SK-N-SH (cell line): Measurements from ENCODE around the gene SLC2A13. TPM values are rescaled to one million over a fixed set of nuclear protein-coding genes. Genes with fewer than 3 reads are reported as not detected.
A peak's percentile ranks its signal among the peaks of the same experiment; 100 is the strongest.

ENCODE experiments used
- CTCF ChIA-PET: fragments of 300-600, 350-600 bp; formaldehyde crosslinking; extraction: SDS; loops from one replicate; lab custom pipeline; 2021; lab: Yijun Ruan, JAX
- POLR2A ChIA-PET: fragments of 350-600 bp; sonication (Branson Sonifier 250); formaldehyde crosslinking; extraction: SDS; loops from one replicate; lab custom pipeline; 2020; ENCODE audit warnings: antibody characterized with exemption, inconsistent platforms; lab: Yijun Ruan, JAX
- DNase-seq: peaks from one replicate; pipeline ENCODE4 v3.0.0; 2012
- H2AFZ ChIP-seq: fragments of 200-600 bp; sonication (generic); 2 replicates; pipeline ENCODE4 v1.8.1; 2016; ENCODE audit warnings: antibody characterized with exemption, mild to moderate bottlenecking, low read depth
- H3F3A ChIP-seq: fragments of 200-600 bp; sonication (generic); replicated peaks from 2 replicates; pipeline ENCODE3; 2016; ENCODE audit warnings: antibody characterized with exemption, mild to moderate bottlenecking; ENCODE audit not compliant: insufficient read depth
- H3K27ac ChIP-seq, 2 experiments: fragments of 200-500 bp in 1 of 2; fragments of 200-600 bp in 1 of 2; sonication (Bioruptor generic) in 1 of 2; sonication (generic), shearing (Covaris generic) in 1 of 2; 2 replicates each; pipeline versions ENCODE4 v1.5.1 to v1.6.1; 2014 to 2016; ENCODE audit warnings: low read depth in 2 of 2, inconsistent platforms in 1 of 2, low read length in 1 of 2, mild to moderate bottlenecking in 1 of 2, mixed read lengths in 1 of 2
- H3K27me3 ChIP-seq: fragments of 200-600 bp; sonication (generic), shearing (Covaris generic); 2 replicates; pipeline ENCODE4 v1.6.1; 2016; ENCODE audit warnings: mixed run types; ENCODE audit not compliant: insufficient read depth
- H3K36me3 ChIP-seq, 2 experiments: fragments of 200-500 bp in 1 of 2; fragments of 200-600 bp in 1 of 2; sonication (Bioruptor generic) in 1 of 2; sonication (generic) in 1 of 2; replicated peaks in 1 of 2; 2 replicates each; pipeline versions ENCODE3 to v1.5.1; 2014 to 2016; ENCODE audit warnings: low read length in 1 of 2, mild to moderate bottlenecking in 1 of 2; ENCODE audit not compliant: insufficient read depth in 2 of 2, control insufficient read depth in 1 of 2
- H3K4me1 ChIP-seq, 2 experiments: fragments of 200-500 bp in 1 of 2; fragments of 200-600 bp in 1 of 2; sonication (Bioruptor generic) in 1 of 2; sonication (generic), shearing (Covaris generic) in 1 of 2; 2 replicates each; pipeline versions ENCODE4 v1.5.1 to v1.6.1; 2014 to 2016; ENCODE audit warnings: low read depth in 1 of 2, low read length in 1 of 2, mixed run types in 1 of 2; ENCODE audit not compliant: insufficient read depth in 2 of 2, control insufficient read depth in 1 of 2
- H3K4me2 ChIP-seq: fragments of 200-600 bp; sonication (generic), shearing (Covaris generic); 2 replicates; pipeline ENCODE4 v1.6.1; 2017; ENCODE audit warnings: mixed run types
- H3K4me3 ChIP-seq, 2 experiments: fragments of 200-500 bp in 1 of 2; fragments of 200-600 bp in 1 of 2; sonication (Bioruptor generic) in 1 of 2; sonication (generic), shearing (Covaris generic) in 1 of 2; 2 replicates each; pipeline versions ENCODE4 v1.5.1 to v1.8.1; 2014 to 2016; ENCODE audit warnings: low read depth in 2 of 2, inconsistent platforms in 1 of 2, low read length in 1 of 2, mild to moderate bottlenecking in 1 of 2, mixed read lengths in 1 of 2, moderate library complexity in 1 of 2
- H3K79me2 ChIP-seq: fragments of 200-600 bp; sonication (generic); 2 replicates; pipeline ENCODE4 v1.8.1; 2017; ENCODE audit warnings: mild to moderate bottlenecking; ENCODE audit not compliant: insufficient read depth
- H3K9ac ChIP-seq: fragments of 200-600 bp; sonication (generic); 2 replicates; pipeline ENCODE4 v1.6.1; 2017; ENCODE audit warnings: mixed run types
- H3K9me2 ChIP-seq: fragments of 200-600 bp; sonication (generic); 2 replicates; pipeline ENCODE4 v1.6.1; 2017; ENCODE audit warnings: mixed run types
- H3K9me3 ChIP-seq: fragments of 200-600 bp; sonication (generic); 2 replicates; pipeline ENCODE4 v1.6.1; 2017; ENCODE audit warnings: mixed run types, mild to moderate bottlenecking, moderate library complexity
- H4K20me1 ChIP-seq: fragments of 200-600 bp; sonication (generic); 2 replicates; pipeline ENCODE4 v1.6.1; 2017; ENCODE audit warnings: mild to moderate bottlenecking, mixed run types; ENCODE audit not compliant: insufficient read depth
- CHD2 ChIP-seq: fragments of 150-350 bp; IDR thresholded peaks from 2 replicates; pipeline ENCODE4 v1.6.1; 2018; ENCODE audit warnings: low read length; ENCODE audit not compliant: partially characterized antibody
- ELF1 ChIP-seq: IDR thresholded peaks from 2 replicates; pipeline ENCODE4 v1.4.0; 2012
- EP300 ChIP-seq, 2 experiments: IDR thresholded peaks; 2 replicates each; pipeline versions ENCODE4 v1.4.0 to v1.6.1; 2012; ENCODE audit warnings: borderline replicate concordance in 1 of 2, low read depth in 1 of 2, low read length in 1 of 2
- EZH2phosphoT487 ChIP-seq: fragments of 200-600 bp; sonication (generic); IDR thresholded peaks from 2 replicates; pipeline ENCODE4 v1.6.1; 2017; ENCODE audit warnings: low read depth, mixed run types, mild to moderate bottlenecking, antibody characterized with exemption, moderate library complexity, borderline replicate concordance
- FOSL2 ChIP-seq: IDR thresholded peaks from 2 replicates; pipeline ENCODE4 v1.4.0; 2012; ENCODE audit warnings: low read depth, mild to moderate bottlenecking, moderate library complexity, borderline replicate concordance
- FOXJ3 ChIP-seq: sonication (generic); formaldehyde crosslinking; IDR thresholded peaks from 2 replicates; pipeline ENCODE4 v1.5.1; 2020; ENCODE audit warnings: mild to moderate bottlenecking, missing genetic modification reagents
- FOXM1 ChIP-seq: IDR thresholded peaks from 2 replicates; pipeline ENCODE4 v1.4.0; 2012; ENCODE audit warnings: low read depth, mild to moderate bottlenecking
- GABPA ChIP-seq: IDR thresholded peaks from 2 replicates; pipeline ENCODE4 v1.4.0; 2012; ENCODE audit warnings: low read depth, mild to moderate bottlenecking
- GATA2 ChIP-seq: sonication (generic); formaldehyde crosslinking; IDR thresholded peaks from 2 replicates; pipeline ENCODE4 v1.5.0; 2020; ENCODE audit warnings: mild to moderate bottlenecking, missing genetic modification reagents
- JUND ChIP-seq: IDR thresholded peaks from 2 replicates; pipeline ENCODE4 v1.4.0; 2012
- MXI1 ChIP-seq: IDR thresholded peaks from 2 replicates; pipeline ENCODE4 v1.6.1; 2012; ENCODE audit warnings: mild to moderate bottlenecking, low read depth, low read length, improper control_type of control experiment
- NRF1 ChIP-seq: IDR thresholded peaks from 2 replicates; pipeline ENCODE4 v1.6.1; 2012; ENCODE audit warnings: low read depth, mild to moderate bottlenecking, low read length
- POLR2AphosphoS5 ChIP-seq: IDR thresholded peaks from 2 replicates; pipeline ENCODE4 v1.6.1; 2012; ENCODE audit warnings: low read depth, low read length
- RAD21 ChIP-seq: IDR thresholded peaks from 2 replicates; pipeline ENCODE4 v1.6.1; 2012; ENCODE audit warnings: mild to moderate bottlenecking, low read length
- RCOR1 ChIP-seq: fragments of 150-350 bp; IDR thresholded peaks from 2 replicates; pipeline ENCODE4 v1.6.1; 2017; ENCODE audit warnings: antibody characterized with exemption, low read length
- RFX5 ChIP-seq: IDR thresholded peaks from 2 replicates; pipeline ENCODE4 v1.6.1; 2012; ENCODE audit warnings: mild to moderate bottlenecking, improper control_type of control experiment, low read length
- RXRA ChIP-seq: IDR thresholded peaks from 2 replicates; pipeline ENCODE4 v1.4.0; 2012; ENCODE audit warnings: low read depth, mild to moderate bottlenecking, borderline replicate concordance
- SIN3A ChIP-seq: IDR thresholded peaks from 2 replicates; pipeline ENCODE4 v1.6.1; 2012; ENCODE audit warnings: low read depth, mild to moderate bottlenecking, low read length, moderate library complexity, borderline replicate concordance
- TAF1 ChIP-seq: IDR thresholded peaks from 2 replicates; pipeline ENCODE4 v1.6.1; 2012; ENCODE audit warnings: low read depth, mild to moderate bottlenecking, low read length, moderate library complexity, borderline replicate concordance
- TEAD4 ChIP-seq: IDR thresholded peaks from 2 replicates; pipeline ENCODE4 v1.4.0; 2012; ENCODE audit warnings: mild to moderate bottlenecking, borderline replicate concordance; ENCODE audit not compliant: insufficient read depth
- YY1 ChIP-seq: IDR thresholded peaks from 2 replicates; pipeline ENCODE4 v1.4.0; 2012; ENCODE audit warnings: low read depth, mild to moderate bottlenecking
- WGBS: methylation state at CpG from one replicate; pipeline ENCODE4 v1.1.6; 2017; ENCODE audit warnings: low lambda C conversion rate; 5-methylcytosine and 5-hydroxymethylcytosine counted together
- polyA plus RNA-seq, 3 experiments: library from polyadenylated mRNA; depleted of rRNA; stranded (reverse); fragments of >200 nt; gene quantifications; 2 replicates each; pipeline ENCODE4 v1.2.3, GENCODE V29; 2012
- TF ChIP-seq, protein P1 (sequence below): IDR thresholded peaks from 2 replicates; pipeline ENCODE4 v1.4.0; 2012; ENCODE audit warnings: low read depth, borderline replicate concordance
- TF ChIP-seq, protein P2 (sequence below): IDR thresholded peaks from 2 replicates; pipeline ENCODE4 v1.4.0; 2012; ENCODE audit warnings: low read depth, borderline replicate concordance

Gene SLC2A13
- polyA plus RNA-seq, 1 of the 3 experiments (the other 2 are of a cell fraction) = 0.21 TPM

DNA sequence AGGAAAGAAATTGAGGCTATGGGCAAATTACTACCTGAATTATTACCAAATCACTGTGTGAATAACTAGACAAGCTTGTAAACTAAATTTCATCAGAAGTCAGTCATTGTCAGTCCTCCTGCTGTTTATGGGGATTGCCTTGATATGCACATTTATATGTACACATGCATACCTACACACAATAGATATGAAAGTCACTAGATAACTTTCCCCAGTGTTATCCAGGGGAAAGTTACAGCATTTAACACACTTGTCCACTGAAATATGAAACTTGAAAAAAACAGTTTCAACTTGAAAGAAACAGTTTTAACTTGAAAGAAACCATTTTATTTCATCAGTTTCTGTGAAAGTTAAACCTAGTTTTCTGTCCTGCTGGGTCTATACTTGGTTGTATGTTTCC is 199.6 kb downstream of the SLC2A13 start:
- no peaks in the 10 kb centered on the region for H3K36me3 ChIP-seq

DNA sequence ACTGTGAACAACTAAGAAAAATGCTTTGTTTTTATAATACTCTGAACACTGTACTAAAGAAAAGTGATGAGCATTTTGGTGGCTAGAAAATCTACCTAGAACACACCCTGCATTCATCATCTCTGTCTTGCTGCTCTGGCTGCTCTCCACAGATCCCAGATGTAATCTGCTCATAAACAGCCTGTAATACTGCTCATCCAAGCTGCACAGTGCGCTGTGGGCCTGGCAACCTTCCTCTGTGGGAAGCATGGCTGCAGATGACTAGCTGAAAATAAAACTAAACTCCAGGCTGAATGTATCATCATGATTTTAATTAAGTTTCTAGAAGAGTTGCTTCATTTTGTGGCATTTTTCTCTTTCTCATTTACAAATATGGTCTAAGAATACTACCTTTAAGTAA is 200.7 kb downstream of the SLC2A13 start:
- H2AFZ ChIP-seq = no peak overlapping the region
- POLR2A ChIA-PET = no interaction called here
- no peaks in the 10 kb centered on the region for H3K9me2 ChIP-seq
- no peak overlapping the region for H3K4me2 ChIP-seq
- no peaks in the 10 kb centered on the region for H4K20me1 ChIP-seq
- WGBS = 50% methylated on average over 1 of the region's 1 CpG
- CTCF ChIA-PET = interaction anchor here (0.6 to 2.2 kb wide), 3 partner anchors 8 to 143 kb away, joined by 3 to 6 read pairs (median 3); no protein-coding TSS in a partner anchor
- H3K4me3 ChIP-seq = no peak overlapping the region
- peaks cover 0 to 4% of the 10 kb centered on the region in 2 experiments; a peak in 2 of 4 replicates for H3K4me1 ChIP-seq
- no peaks in the 10 kb centered on the region for H3F3A ChIP-seq
- no peaks in the 10 kb centered on the region for H3K36me3 ChIP-seq
- no peaks in the 10 kb centered on the region for H3K9me3 ChIP-seq
- H3K27ac ChIP-seq = peak overlapping the region in 1 of 2 experiments; percentile 71; a peak in 2 of 4 replicates
- peak; percentile 49 for DNase-seq
- no peak for TF ChIP-seq EZH2phosphoT487
- TF ChIP-seq NRF1 = no peak
- no peak for TF ChIP-seq FOSL2
- no peak for TF ChIP-seq ELF1
- peak; percentile 30; the same call in 1 of the 2 replicates for TF ChIP-seq RFX5
- TF ChIP-seq, protein P1, sequence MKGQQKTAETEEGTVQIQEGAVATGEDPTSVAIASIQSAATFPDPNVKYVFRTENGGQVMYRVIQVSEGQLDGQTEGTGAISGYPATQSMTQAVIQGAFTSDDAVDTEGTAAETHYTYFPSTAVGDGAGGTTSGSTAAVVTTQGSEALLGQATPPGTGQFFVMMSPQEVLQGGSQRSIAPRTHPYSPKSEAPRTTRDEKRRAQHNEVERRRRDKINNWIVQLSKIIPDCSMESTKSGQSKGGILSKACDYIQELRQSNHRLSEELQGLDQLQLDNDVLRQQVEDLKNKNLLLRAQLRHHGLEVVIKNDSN = no peak
- TF ChIP-seq, protein P2, sequence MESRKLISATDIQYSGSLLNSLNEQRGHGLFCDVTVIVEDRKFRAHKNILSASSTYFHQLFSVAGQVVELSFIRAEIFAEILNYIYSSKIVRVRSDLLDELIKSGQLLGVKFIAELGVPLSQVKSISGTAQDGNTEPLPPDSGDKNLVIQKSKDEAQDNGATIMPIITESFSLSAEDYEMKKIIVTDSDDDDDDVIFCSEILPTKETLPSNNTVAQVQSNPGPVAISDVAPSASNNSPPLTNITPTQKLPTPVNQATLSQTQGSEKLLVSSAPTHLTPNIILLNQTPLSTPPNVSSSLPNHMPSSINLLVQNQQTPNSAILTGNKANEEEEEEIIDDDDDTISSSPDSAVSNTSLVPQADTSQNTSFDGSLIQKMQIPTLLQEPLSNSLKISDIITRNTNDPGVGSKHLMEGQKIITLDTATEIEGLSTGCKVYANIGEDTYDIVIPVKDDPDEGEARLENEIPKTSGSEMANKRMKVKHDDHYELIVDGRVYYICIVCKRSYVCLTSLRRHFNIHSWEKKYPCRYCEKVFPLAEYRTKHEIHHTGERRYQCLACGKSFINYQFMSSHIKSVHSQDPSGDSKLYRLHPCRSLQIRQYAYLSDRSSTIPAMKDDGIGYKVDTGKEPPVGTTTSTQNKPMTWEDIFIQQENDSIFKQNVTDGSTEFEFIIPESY = no peak
- TF ChIP-seq RCOR1 = 0 out of 2 replicates have a peak, but pooled peaks have one; percentile 42
- no peak for TF ChIP-seq FOXM1
- no peak for TF ChIP-seq GABPA
- TF ChIP-seq SIN3A = no peak
- peak; percentile 42; the same call in 1 of the 2 replicates for TF ChIP-seq MXI1
- TF ChIP-seq CHD2 = no peak
- no peak for TF ChIP-seq POLR2AphosphoS5
- TF ChIP-seq TAF1 = no peak
- TF ChIP-seq TEAD4 = no peak
- TF ChIP-seq GATA2 = peak; percentile 94
- no peak for TF ChIP-seq YY1
- TF ChIP-seq RAD21 = peak; percentile 33
- 0 out of 4 replicates have a peak, but pooled peaks of 1 of the 2 experiments have one; percentile 40 for TF ChIP-seq EP300 (IDR thresholded peaks at IDR 0.05; ENCODE audit: borderline replicate concordance in 1 of 2, low read depth in 1 of 2, low read length in 1 of 2)
- H3K79me2 ChIP-seq = no peaks in the 10 kb centered on the region
- no peak overlapping the region for H3K9ac ChIP-seq
- no peaks in the 10 kb centered on the region for H3K27me3 ChIP-seq

More for the DNA sequence above, 199.6 kb downstream of the SLC2A13 start:
- Histone ChIP-seq H3K9me2 (no peaks in the 10 kb centered on the region), H4K20me1 (no peaks in the 10 kb centered on the region), H3K4me2 (no peak overlapping the region), H3K4me1 (peaks cover 0 to 4% of the 10 kb centered on the region in 2 experiments; a peak in 2 of 4 replicates), H3K27me3 (no peaks in the 10 kb centered on the region), H3K9ac (no peak overlapping the region)
- POLR2A ChIA-PET = no interaction called here
- CTCF ChIA-PET = interaction anchor here (2.2 kb wide), 1 partner anchor 85 kb away, joined by 6 read pairs; no protein-coding TSS in a partner anchor
- TF ChIP-seq RFX5 (no peak), FOXJ3 (CRISPR knock-in tag) (no peak), POLR2AphosphoS5 (no peak), JUND (no peak), RXRA (no peak)
- TF ChIP-seq, protein P2 = no peak
- TF ChIP-seq, all 33 proteins: peak for 0
- H3K9me3 ChIP-seq = no peaks in the 10 kb centered on the region
- no peaks in the 10 kb centered on the region for H3K79me2 ChIP-seq
- H3K4me3 ChIP-seq = no peak overlapping the region
- no peaks in the 10 kb centered on the region for H3F3A ChIP-seq
- DNase-seq = no peak
- H2AFZ ChIP-seq = no peak overlapping the region
- H3K27ac ChIP-seq = no peak overlapping the region
